HepG2 (cell line): ENCODE measurements around the gene H3-3A. TPM values are rescaled to one million over a fixed set of nuclear protein-coding genes. Genes with fewer than 3 reads are reported as not detected.

ENCODE experiments used
- ATAC-seq: fragments of 200-7000 bp; cut with Tn5 transposase; 3 replicates; pipeline ENCODE4 v1.9.1; 2020; ENCODE audit warnings: mild to moderate bottlenecking, moderate library complexity
- BruUV-seq: library from RNA; stranded (reverse); fragments of 400-500 nt; replicated peaks from 2 replicates; lab custom pipeline; 2021; lab: Mats Ljungman, UMichigan
- CTCF ChIA-PET: fragments of 300-600 bp; formaldehyde crosslinking; extraction: SDS; loops from one replicate; lab custom pipeline; 2021; ENCODE audit warnings: low total read pairs, inconsistent platforms, low intra/inter-chr PET ratio; lab: Yijun Ruan, JAX
- POLR2A ChIA-PET: fragments of 350-600 bp; sonication (Branson Sonifier 250); formaldehyde crosslinking; loops from one replicate; lab custom pipeline; 2020; ENCODE audit warnings: antibody characterized with exemption, inconsistent platforms; lab: Yijun Ruan, JAX
- DNase-seq: peaks from one replicate; pipeline ENCODE4 v3.0.0-alpha.2; 2015; ENCODE audit warnings: low spot score
- FAIRE-seq: peaks from 3 replicates; lab custom pipeline; 2011; peaks lifted over from hg19 to GRCh38; lab: Jason Lieb, UNC
- H2AFZ ChIP-seq: one replicate; pipeline ENCODE4 v1.6.1; 2011; ENCODE audit warnings: low read length, inconsistent platforms
- H3K27ac ChIP-seq: fragments of 300-600 bp; 3 replicates; pipeline ENCODE4 v1.8.0; 2011; ENCODE audit warnings: mixed run types, mild to moderate bottlenecking, mixed read lengths, low read length, inconsistent platforms; ENCODE audit not compliant: insufficient read depth; ENCODE audit errors: extremely low read length
- H3K27me3 ChIP-seq, 2 experiments: fragments of 200-600 bp in 1 of 2; 2 replicates in 1 of 2; 3 replicates in 1 of 2; pipeline versions ENCODE4 v1.6.0 to v1.8.0; 2011; ENCODE audit warnings: low read length in 2 of 2, mild to moderate bottlenecking in 2 of 2, moderate library complexity in 2 of 2, inconsistent platforms in 1 of 2; ENCODE audit not compliant: insufficient read depth in 2 of 2, control insufficient read depth in 1 of 2
- H3K36me3 ChIP-seq, 2 experiments: fragments of 200-600 bp in 1 of 2; replicated peaks in 1 of 2; 2 replicates in 1 of 2; 3 replicates in 1 of 2; pipeline versions ENCODE4 v1.5.1 to v1.8.0; 2011; ENCODE audit warnings: low read length in 2 of 2, inconsistent platforms in 1 of 2; ENCODE audit not compliant: insufficient read depth in 2 of 2, control insufficient read depth in 1 of 2
- H3K4me1 ChIP-seq: 2 replicates; pipeline ENCODE4 v1.5.1; 2012; ENCODE audit warnings: low read length, inconsistent platforms; ENCODE audit not compliant: insufficient read depth
- H3K4me2 ChIP-seq: 2 replicates; pipeline ENCODE4 v1.6.0; 2011; ENCODE audit warnings: low read depth, low read length, inconsistent platforms
- H3K4me3 ChIP-seq, 3 experiments: fragments of 200-600 bp in 1 of 3; sonication (generic), shearing (Covaris generic) in 1 of 3; replicated peaks in 1 of 3; 2 replicates each; pipeline ENCODE4 v1.5.1; 2011 to 2016; ENCODE audit warnings: low read length in 3 of 3, inconsistent platforms in 2 of 3, low read depth in 2 of 3, mild to moderate bottlenecking in 2 of 3, control low read depth in 1 of 3, mixed read lengths in 1 of 3; ENCODE audit not compliant: insufficient read depth in 1 of 3
- H3K79me2 ChIP-seq: one replicate; pipeline ENCODE4 v1.6.1; 2011; ENCODE audit warnings: low read length, inconsistent platforms; ENCODE audit not compliant: insufficient read depth
- H3K9ac ChIP-seq: 2 replicates; pipeline ENCODE4 v1.6.0; 2011; ENCODE audit warnings: mild to moderate bottlenecking, low read depth, low read length, inconsistent platforms; ENCODE audit not compliant: insufficient read depth
- H3K9me3 ChIP-seq: 2 replicates; pipeline ENCODE4 v1.5.1; 2012; ENCODE audit warnings: mild to moderate bottlenecking, low read length
- H4K20me1 ChIP-seq: 2 replicates; pipeline ENCODE4 v1.6.0; 2011; ENCODE audit warnings: inconsistent platforms, mild to moderate bottlenecking, low read length, moderate library complexity; ENCODE audit not compliant: insufficient read depth
- AKAP8 ChIP-seq: sonication (generic); formaldehyde crosslinking; IDR thresholded peaks from 2 replicates; pipeline ENCODE4 v1.5.1; 2020; ENCODE audit warnings: mild to moderate bottlenecking, missing genetic modification reagents
- ESRRA ChIP-seq: sonication (generic); formaldehyde crosslinking; IDR thresholded peaks from 2 replicates; pipeline ENCODE4 v1.5.1; 2020; ENCODE audit warnings: mild to moderate bottlenecking, low read depth, missing genetic modification reagents
- EZH2 ChIP-seq: conservative IDR thresholded peaks from 2 replicates; pipeline ENCODE4 v1.6.1; 2012; ENCODE audit warnings: mild to moderate bottlenecking, low read depth, low read length, moderate library complexity
- GFI1 ChIP-seq: sonication (generic); formaldehyde crosslinking; IDR thresholded peaks from 2 replicates; pipeline ENCODE4 v1.5.0; 2020; ENCODE audit warnings: missing genetic modification reagents, mild to moderate bottlenecking, borderline replicate concordance
- HOXA3 ChIP-seq: sonication (generic); formaldehyde crosslinking; IDR thresholded peaks from 2 replicates; pipeline ENCODE4 v1.5.0; 2020; ENCODE audit warnings: missing genetic modification reagents
- REPIN1 ChIP-seq: sonication (generic); formaldehyde crosslinking; IDR thresholded peaks from 2 replicates; pipeline ENCODE4 v1.8.0; 2022; ENCODE audit warnings: missing genetic modification reagents, low read depth, mild to moderate bottlenecking, borderline replicate concordance
- SMC3 ChIP-seq: IDR thresholded peaks from 2 replicates; pipeline ENCODE4 v1.6.1; 2011; ENCODE audit warnings: low read length, improper control_type of control experiment
- TCF7L2 ChIP-seq: IDR thresholded peaks from 2 replicates; pipeline ENCODE4 v1.6.1; 2011; ENCODE audit warnings: mild to moderate bottlenecking, low read depth, low read length, moderate library complexity
- TOE1 ChIP-seq: sonication (generic); formaldehyde crosslinking; IDR thresholded peaks from 2 replicates; pipeline ENCODE4 v1.4.0; 2020; ENCODE audit warnings: mild to moderate bottlenecking, missing genetic modification reagents
- XBP1 ChIP-seq: sonication (generic); formaldehyde crosslinking; IDR thresholded peaks from 2 replicates; pipeline ENCODE4 v1.5.0; 2020; ENCODE audit warnings: missing genetic modification reagents
- ZNF569 ChIP-seq: sonication (generic); formaldehyde crosslinking; IDR thresholded peaks from 2 replicates; pipeline ENCODE4 v1.5.0; 2020; ENCODE audit warnings: mild to moderate bottlenecking, missing genetic modification reagents, moderate library complexity, borderline replicate concordance
- ZNF570 ChIP-seq: sonication (generic); formaldehyde crosslinking; IDR thresholded peaks from 2 replicates; pipeline ENCODE4 v1.4.0; 2020; ENCODE audit warnings: mild to moderate bottlenecking, missing genetic modification reagents, borderline replicate concordance
- ZNF619 ChIP-seq: sonication (generic); formaldehyde crosslinking; IDR thresholded peaks from 2 replicates; pipeline ENCODE4 v1.4.0; 2020; ENCODE audit warnings: mild to moderate bottlenecking, missing genetic modification reagents
- ZNF713 ChIP-seq: sonication (generic); formaldehyde crosslinking; IDR thresholded peaks from 2 replicates; pipeline ENCODE4 v1.4.0; 2020; ENCODE audit warnings: mild to moderate bottlenecking, missing genetic modification reagents
- ZSCAN29 ChIP-seq: sonication (generic); formaldehyde crosslinking; conservative IDR thresholded peaks from 2 replicates; pipeline ENCODE4 v1.4.0; 2020; ENCODE audit warnings: mild to moderate bottlenecking, missing genetic modification reagents
- WGBS: methylation state at CpG from one replicate; pipeline ENCODE4 v1.1.6; 2017; ENCODE audit warnings: low lambda C conversion rate; 5-methylcytosine and 5-hydroxymethylcytosine counted together
- in situ Hi-C: cut with HindIII; loops from 2 replicates; pipeline ENCODE4 v1.10.0; 2017; ENCODE audit warnings: low pct_unique_long_range_greater_than_20kb; ENCODE audit not compliant: extremely low pct_ligation_motif_present
- intact Hi-C: fragments of 100-400 bp; cut with micrococcal nuclease; formaldehyde crosslinking; loops from one replicate; pipeline ENCODE4 v1.10.0; 2022; ENCODE audit not compliant: unreplicated experiment
- polyA plus RNA-seq, 8 experiments: library from polyadenylated mRNA; depleted of rRNA in 3 of 8; stranded (reverse) in 7 of 8; unstranded in 1 of 8; fragments of >200 nt; fragmentation: Illumina TruSeq in 4 of 8; extraction: Trizol in 4 of 8; gene quantifications; 2 replicates each; pipeline versions ENCODE4 v1.2.1 to v1.2.3, GENCODE V29; 2011 to 2016; ENCODE audit warnings: low read depth in 4 of 8, missing spikeins in 1 of 8, mixed read lengths in 1 of 8; ENCODE audit not compliant: insufficient read depth in 1 of 8
- total RNA-seq, 5 experiments: library from RNA; depleted of rRNA; stranded (reverse); fragments of >200 nt; fragmentation: Illumina TruSeq; extraction: Trizol; gene quantifications; 2 replicates each; pipeline ENCODE4 v1.2.3, GENCODE V29; 2016; ENCODE audit warnings: low read depth in 1 of 5
- TF ChIP-seq, protein P1 (sequence below): sonication (generic); formaldehyde crosslinking; IDR thresholded peaks from 2 replicates; pipeline ENCODE4 v1.8.0; 2022; ENCODE audit warnings: mild to moderate bottlenecking, missing genetic modification reagents
- TF ChIP-seq, protein P2 (sequence below): IDR thresholded peaks from 2 replicates; pipeline ENCODE4 v1.6.1; 2012; ENCODE audit warnings: inconsistent platforms
- TF ChIP-seq, protein P3 (sequence below): fragments of 450-650 bp; IDR thresholded peaks from 2 replicates; pipeline ENCODE4 v1.6.1; 2016

The H3-3A gene
- total and polyA plus RNA-seq, 2 of the 13 experiments (the other 11 are each of a cell fraction or from before 2014, with no cell fraction given) = 221 to 320 TPM

DNA sequence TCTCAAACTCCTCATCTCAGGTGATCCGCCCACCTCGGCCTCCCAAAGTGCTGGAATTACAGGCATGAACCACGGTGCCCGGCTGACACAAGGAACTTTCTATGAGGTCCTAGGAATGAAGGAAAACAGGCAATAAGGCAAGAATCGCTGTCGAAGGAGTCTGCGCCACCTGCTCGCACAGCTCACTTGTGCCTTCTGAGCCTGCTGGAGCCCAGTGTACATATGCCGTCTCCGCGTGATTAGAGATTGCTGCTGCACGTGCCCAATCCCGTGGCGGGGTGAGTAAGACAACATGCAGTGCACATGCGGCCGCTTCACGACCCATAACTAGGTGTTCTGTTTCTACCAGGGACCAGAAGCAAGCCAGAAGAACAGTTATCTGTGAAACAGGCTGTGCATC, 24.3 kb downstream of the H3-3A start:
- DNase-seq (no peak), FAIRE-seq (no peak), ATAC-seq (no peak)
- POLR2A ChIA-PET = no interaction called here
- 84% methylated on average over 14 of the region's 17 CpGs for WGBS
- no peak for TF ChIP-seq REPIN1 (CRISPR knock-in tag)
- TF ChIP-seq AKAP8 (CRISPR knock-in tag) = no peak
- TF ChIP-seq ZNF569 (CRISPR knock-in tag) = no peak
- BruUV-seq = no TSS peak
- no peak overlapping the region for H2AFZ ChIP-seq
- no peaks in the 10 kb centered on the region for H3K36me3 ChIP-seq
- peaks cover 14% of the 10 kb centered on the region for H3K4me1 ChIP-seq
- intact Hi-C loops = no loop called here
- H3K27me3 ChIP-seq = peaks cover 0 to 6% of the 10 kb centered on the region in 2 experiments; a peak in 2 of 5 replicates
- H3K4me3 ChIP-seq = no peak overlapping the region
- H3K9me3 ChIP-seq = no peaks in the 10 kb centered on the region
- no peak overlapping the region for H3K9ac ChIP-seq
- no peaks in the 10 kb centered on the region for H3K79me2 ChIP-seq
- CTCF ChIA-PET = no interaction called here
- in situ Hi-C loops = no loop called here
- no peak overlapping the region for H3K4me2 ChIP-seq
- H3K27ac ChIP-seq = no peak overlapping the region
- H4K20me1 ChIP-seq = no peaks in the 10 kb centered on the region

DNA sequence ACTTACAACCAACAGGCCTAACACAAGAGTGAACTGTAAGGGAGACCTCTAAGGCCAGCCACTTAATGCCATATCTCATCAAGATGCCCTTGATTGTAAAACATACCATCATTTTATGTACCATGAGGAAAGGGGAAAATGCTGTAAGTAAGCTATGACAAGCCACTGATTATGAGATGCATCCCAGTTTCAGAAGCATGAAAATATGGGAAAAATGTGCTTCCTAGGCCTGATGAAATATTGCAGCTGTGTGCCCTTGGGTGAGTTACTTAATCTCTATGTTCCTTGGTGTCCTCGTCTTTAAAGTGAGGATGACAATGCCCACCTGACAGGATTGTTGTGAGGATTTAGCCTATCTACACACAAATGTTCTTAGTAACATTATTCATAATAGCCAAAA, 28.9 kb downstream of the H3-3A start:
- WGBS = 8% methylated on average over 1 of the region's 1 CpG
- Histone ChIP-seq H4K20me1 (no peaks in the 10 kb centered on the region), H3K27ac (no peak overlapping the region), H3K36me3 (no peaks in the 10 kb centered on the region), H3K4me1 (no peaks in the 10 kb centered on the region), H3K4me3 (no peak overlapping the region), H3K9me3 (no peaks in the 10 kb centered on the region), H3K27me3 (0 out of 5 replicates have a peak, but pooled peaks cover 0 to 7% of the 10 kb centered on the region in 2 experiments), H3K9ac (no peak overlapping the region), H3K79me2 (no peaks in the 10 kb centered on the region), H2AFZ (no peak overlapping the region), H3K4me2 (no peak overlapping the region)
- BruUV-seq = no TSS peak
- TF ChIP-seq, protein P1, sequence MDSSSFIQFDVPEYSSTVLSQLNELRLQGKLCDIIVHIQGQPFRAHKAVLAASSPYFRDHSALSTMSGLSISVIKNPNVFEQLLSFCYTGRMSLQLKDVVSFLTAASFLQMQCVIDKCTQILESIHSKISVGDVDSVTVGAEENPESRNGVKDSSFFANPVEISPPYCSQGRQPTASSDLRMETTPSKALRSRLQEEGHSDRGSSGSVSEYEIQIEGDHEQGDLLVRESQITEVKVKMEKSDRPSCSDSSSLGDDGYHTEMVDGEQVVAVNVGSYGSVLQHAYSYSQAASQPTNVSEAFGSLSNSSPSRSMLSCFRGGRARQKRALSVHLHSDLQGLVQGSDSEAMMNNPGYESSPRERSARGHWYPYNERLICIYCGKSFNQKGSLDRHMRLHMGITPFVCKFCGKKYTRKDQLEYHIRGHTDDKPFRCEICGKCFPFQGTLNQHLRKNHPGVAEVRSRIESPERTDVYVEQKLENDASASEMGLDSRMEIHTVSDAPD (CRISPR knock-in tag) = no peak
- TF ChIP-seq TOE1 (CRISPR knock-in tag) = no peak
- no peak for TF ChIP-seq ESRRA (CRISPR knock-in tag)
- TF ChIP-seq SMC3 = no peak
- no peak for TF ChIP-seq TCF7L2
- no peak for TF ChIP-seq ZNF619 (CRISPR knock-in tag)
- no peak for TF ChIP-seq ZNF713 (CRISPR knock-in tag)
- TF ChIP-seq ZSCAN29 (CRISPR knock-in tag) = no peak
- TF ChIP-seq, protein P2, sequence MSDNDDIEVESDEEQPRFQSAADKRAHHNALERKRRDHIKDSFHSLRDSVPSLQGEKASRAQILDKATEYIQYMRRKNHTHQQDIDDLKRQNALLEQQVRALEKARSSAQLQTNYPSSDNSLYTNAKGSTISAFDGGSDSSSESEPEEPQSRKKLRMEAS = no peak
- TF ChIP-seq EZH2 = no peak
- TF ChIP-seq ZNF570 (CRISPR knock-in tag) = no peak
- TF ChIP-seq, protein P3, sequence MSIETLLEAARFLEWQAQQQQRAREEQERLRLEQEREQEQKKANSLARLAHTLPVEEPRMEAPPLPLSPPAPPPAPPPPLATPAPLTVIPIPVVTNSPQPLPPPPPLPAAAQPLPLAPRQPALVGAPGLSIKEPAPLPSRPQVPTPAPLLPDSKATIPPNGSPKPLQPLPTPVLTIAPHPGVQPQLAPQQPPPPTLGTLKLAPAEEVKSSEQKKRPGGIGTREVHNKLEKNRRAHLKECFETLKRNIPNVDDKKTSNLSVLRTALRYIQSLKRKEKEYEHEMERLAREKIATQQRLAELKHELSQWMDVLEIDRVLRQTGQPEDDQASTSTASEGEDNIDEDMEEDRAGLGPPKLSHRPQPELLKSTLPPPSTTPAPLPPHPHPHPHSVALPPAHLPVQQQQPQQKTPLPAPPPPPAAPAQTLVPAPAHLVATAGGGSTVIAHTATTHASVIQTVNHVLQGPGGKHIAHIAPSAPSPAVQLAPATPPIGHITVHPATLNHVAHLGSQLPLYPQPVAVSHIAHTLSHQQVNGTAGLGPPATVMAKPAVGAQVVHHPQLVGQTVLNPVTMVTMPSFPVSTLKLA = no peak
- no peak for TF ChIP-seq GFI1
- TF ChIP-seq HOXA3 (CRISPR knock-in tag) = no peak
- TF ChIP-seq XBP1 (CRISPR knock-in tag) = no peak
- intact Hi-C loops = no loop called here
- ChIA-PET CTCF (no interaction called here), POLR2A (no interaction called here)
- no peak for FAIRE-seq
- ATAC-seq = no peak
- in situ Hi-C loops = no loop called here
- no peak for DNase-seq
